GM12872 (cell line): ENCODE data around the gene PLXDC1.

Experiments
- TF ChIP-seq, protein P1 (sequence below): IDR thresholded peaks from 3 replicates; pipeline ENCODE4 v1.5.1; 2011; ENCODE audit warnings: low read depth, mild to moderate bottlenecking, low read length, moderate library complexity; ENCODE audit not compliant: insufficient read depth

PLXDC1 gene

DNA sequence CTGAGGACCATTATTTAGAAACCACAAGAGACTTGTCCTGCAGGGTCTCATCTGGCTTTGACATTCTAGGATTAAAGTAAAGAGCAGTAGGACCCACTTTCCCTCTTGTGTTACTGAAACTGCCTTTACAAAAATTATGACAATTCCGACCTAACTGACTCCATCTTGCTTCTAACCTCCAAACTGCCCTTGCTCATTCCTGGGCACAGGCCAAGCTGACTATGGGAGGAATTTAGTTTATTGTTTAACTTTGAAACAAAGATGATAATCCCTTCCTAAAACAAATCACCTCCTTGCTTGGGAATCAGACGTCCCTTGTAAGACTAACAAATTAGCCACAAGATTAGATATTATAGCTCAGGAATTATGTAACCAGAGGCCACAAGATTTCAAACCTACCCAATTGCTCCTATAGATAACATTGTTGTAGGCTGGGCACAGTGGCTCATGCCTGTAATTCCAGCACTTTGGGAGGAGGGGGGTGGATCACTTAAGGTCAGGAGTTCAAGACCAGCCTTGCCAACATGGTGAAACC is 97.3 kb downstream of the PLXDC1 start:
- TF ChIP-seq, protein P1, sequence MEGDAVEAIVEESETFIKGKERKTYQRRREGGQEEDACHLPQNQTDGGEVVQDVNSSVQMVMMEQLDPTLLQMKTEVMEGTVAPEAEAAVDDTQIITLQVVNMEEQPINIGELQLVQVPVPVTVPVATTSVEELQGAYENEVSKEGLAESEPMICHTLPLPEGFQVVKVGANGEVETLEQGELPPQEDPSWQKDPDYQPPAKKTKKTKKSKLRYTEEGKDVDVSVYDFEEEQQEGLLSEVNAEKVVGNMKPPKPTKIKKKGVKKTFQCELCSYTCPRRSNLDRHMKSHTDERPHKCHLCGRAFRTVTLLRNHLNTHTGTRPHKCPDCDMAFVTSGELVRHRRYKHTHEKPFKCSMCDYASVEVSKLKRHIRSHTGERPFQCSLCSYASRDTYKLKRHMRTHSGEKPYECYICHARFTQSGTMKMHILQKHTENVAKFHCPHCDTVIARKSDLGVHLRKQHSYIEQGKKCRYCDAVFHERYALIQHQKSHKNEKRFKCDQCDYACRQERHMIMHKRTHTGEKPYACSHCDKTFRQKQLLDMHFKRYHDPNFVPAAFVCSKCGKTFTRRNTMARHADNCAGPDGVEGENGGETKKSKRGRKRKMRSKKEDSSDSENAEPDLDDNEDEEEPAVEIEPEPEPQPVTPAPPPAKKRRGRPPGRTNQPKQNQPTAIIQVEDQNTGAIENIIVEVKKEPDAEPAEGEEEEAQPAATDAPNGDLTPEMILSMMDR = no peak

DNA sequence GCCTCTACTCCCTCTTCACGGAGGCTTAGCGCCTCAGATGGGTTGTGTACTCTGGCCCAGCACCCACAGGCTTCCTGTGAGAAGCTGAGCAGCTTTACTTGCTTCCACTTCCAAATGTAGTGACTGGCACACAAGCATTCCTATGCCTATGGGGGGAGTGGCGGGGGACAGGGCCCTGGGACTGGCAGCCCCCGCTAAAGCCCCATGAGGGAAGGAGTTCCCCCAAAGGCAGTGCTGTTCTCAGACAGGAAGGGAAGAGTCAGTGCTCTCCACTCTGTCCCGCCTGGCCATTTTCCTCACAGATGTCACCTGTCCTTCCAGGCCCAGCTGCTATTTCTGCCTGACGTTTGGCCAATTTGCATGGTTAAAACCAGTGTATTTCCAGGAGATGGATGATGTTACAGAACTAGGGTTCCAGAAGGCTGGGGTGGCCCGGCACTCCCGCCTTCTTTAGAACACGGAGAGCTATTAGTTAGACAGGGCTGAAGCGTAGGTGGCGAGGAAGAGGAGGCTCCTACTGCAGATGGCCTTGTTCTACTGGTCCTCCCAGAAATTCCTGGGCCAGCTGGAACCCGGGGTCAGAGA is 100.3 kb downstream of the PLXDC1 start:
- TF ChIP-seq, protein P1 = no peak

DNA sequence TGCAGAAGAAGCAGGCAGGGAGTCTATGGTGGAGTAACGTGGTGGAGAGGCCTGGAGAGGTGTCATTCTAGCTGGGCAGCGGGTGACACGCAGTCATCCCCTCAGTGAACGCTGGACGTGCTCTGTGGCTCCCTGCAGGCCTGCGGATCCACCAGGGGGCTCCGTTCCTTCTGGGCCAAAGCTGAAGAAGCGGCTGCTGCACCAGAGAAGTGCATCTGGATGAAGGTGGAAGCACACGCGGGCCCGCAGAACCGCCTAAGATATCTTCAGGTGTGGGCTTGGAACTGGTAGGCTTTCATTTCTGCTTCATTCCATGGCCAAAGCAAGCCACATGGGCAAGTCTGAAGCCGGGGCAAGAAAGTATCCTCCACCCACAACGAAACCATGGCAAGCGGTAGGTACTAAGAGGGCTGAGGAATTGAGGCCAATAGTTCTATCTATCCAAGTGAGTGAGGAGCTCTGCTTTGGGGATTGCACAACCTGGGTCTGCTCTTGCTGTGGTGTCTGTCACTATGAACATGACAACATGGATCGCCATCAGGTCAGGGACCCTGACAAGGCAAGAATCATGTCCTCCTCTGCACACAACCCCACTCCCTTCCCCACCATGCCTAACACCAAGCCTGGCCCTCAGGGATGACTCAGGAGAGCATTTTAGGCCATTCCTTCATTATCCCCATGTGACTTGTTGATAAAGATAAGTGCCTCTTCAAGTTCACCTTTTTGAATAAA is 105.3 kb downstream of the PLXDC1 start:
- TF ChIP-seq, protein P1 = no peak

DNA sequence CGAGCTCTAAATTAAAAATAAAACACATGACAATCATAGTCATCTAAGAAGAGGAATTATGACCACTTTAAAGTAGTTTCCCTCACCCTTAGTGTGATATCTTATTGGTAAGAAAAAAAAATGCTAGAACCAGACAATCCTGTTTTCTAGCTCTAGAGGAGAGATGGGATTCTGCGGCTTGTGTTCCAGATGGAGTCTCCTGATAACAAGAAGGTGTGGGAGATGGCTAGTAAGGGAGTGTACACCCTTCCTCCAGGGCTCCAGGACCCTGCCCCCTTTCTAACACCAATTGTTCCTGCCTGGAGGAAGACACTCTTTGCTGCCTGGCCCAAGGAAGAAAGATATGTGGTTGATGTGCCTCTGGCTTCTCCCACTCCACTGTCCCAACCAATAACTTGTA is 115.4 kb downstream of the PLXDC1 start:
- TF ChIP-seq, protein P1 = no peak

DNA sequence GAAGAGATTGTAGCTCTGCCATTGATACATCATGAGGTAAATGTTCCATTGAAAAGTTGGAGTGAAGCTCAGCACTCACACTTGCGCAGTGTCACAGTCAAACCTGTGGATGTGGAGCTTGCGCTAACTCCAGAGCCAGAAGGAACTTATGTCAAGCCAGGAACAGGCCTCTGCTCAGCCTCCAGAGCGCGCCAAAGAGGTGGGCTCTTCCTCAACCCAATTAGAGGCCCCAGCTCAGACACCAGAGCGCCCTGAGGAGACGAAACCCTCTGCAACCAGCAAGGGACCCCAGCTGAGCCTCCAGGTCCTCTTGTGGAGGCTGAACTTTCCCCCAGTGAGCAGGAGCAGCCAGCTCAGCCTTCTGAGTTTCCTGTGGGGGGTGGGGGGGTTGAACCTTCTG is 122.7 kb downstream of the PLXDC1 start:
- TF ChIP-seq, protein P1 = no peak

DNA sequence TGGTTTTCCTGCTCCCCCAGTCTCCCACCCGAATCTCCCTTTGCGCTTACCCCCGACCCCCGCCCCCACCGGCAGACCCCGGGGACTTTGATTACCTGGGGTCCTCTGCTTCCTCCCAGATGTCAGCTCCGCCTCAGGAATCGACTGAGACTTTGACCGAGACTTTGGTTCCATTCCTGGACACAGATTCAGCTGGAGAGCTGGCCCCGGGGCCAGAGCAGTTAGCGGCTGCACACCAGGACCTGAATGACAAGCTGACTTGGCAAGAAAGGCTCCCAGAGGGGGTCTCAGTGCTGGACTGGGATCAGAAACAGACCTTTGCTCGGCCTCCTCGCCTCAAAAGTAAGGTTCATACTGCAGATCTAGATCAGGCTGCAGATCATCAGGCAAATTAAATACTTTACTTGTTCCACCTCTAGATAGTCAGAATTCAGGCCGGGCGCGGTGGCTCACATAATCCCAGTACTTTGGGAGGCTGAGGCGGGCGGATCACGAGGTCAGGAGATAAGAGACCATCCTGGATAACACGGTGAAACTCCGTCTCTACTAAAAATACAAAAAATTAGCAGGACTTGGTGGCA is 123.9 kb downstream of the PLXDC1 start:
- TF ChIP-seq, protein P1 = no peak

DNA sequence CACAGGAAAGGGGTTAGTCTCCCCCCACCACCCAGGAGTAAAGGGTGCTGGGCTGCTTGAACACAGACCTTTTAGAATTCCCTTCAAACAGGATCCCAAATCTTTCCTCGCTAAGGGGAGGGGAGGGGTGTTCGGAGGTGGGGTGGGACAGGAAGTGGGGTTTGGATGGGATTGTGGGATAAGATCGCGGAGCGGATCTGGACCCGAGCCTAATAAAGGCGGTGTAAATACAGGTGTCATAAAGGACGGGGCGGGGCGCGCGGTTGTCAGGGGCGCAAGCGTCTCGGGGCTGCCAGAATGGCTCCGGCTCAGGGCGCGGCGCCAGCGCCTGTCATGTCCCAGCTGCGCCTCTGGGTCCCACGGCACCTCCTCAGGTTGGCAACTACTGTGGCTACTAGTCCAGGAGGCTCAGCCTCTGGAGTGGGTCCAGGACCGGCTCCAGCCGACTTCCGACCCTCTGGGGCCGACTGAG is 124.4 kb downstream of the PLXDC1 start:
- TF ChIP-seq, protein P1 = no peak
